ENCODE measurements around the gene DUOX1. TPM values are rescaled to one million over a fixed set of nuclear protein-coding genes. Genes with fewer than 3 reads are reported as not detected.
A peak's percentile ranks its signal among the peaks of the same experiment; 100 is the strongest.

DUOX1 gene
- total RNA-seq, 1 donor from 2014 or later = 98.7 TPM

- Histone ChIP-seq H3K27ac (no peak overlapping the region), H3K9me3 (no peaks in the 10 kb centered on the region), H3K27me3 (no peaks in the 10 kb centered on the region), H3K36me3 (no peaks in the 10 kb centered on the region), H3K4me3 (no peak overlapping the region), H3K4me1 (peaks cover 68% of the 10 kb centered on the region)
- intact Hi-C loops (cut with DNase I) = no loop called here
- TF ChIP-seq POLR2AphosphoS5 (IDR thresholded peaks at IDR 0.05; ENCODE audit: insufficient read depth in 1 of 2, low read depth in 1 of 2) (no peak), POLR2A (IDR thresholded peaks at IDR 0.05) (no peak)
- TF ChIP-seq, protein P1, sequence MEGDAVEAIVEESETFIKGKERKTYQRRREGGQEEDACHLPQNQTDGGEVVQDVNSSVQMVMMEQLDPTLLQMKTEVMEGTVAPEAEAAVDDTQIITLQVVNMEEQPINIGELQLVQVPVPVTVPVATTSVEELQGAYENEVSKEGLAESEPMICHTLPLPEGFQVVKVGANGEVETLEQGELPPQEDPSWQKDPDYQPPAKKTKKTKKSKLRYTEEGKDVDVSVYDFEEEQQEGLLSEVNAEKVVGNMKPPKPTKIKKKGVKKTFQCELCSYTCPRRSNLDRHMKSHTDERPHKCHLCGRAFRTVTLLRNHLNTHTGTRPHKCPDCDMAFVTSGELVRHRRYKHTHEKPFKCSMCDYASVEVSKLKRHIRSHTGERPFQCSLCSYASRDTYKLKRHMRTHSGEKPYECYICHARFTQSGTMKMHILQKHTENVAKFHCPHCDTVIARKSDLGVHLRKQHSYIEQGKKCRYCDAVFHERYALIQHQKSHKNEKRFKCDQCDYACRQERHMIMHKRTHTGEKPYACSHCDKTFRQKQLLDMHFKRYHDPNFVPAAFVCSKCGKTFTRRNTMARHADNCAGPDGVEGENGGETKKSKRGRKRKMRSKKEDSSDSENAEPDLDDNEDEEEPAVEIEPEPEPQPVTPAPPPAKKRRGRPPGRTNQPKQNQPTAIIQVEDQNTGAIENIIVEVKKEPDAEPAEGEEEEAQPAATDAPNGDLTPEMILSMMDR (IDR thresholded peaks at IDR 0.05) = no peak
- no peak for DNase-seq (ENCODE audit: extremely low spot score in 2 of 2)
These were observed 54.8 kb downstream of the DUOX1 start for GRCh38 chr15:45184562-45185041.

DNA sequence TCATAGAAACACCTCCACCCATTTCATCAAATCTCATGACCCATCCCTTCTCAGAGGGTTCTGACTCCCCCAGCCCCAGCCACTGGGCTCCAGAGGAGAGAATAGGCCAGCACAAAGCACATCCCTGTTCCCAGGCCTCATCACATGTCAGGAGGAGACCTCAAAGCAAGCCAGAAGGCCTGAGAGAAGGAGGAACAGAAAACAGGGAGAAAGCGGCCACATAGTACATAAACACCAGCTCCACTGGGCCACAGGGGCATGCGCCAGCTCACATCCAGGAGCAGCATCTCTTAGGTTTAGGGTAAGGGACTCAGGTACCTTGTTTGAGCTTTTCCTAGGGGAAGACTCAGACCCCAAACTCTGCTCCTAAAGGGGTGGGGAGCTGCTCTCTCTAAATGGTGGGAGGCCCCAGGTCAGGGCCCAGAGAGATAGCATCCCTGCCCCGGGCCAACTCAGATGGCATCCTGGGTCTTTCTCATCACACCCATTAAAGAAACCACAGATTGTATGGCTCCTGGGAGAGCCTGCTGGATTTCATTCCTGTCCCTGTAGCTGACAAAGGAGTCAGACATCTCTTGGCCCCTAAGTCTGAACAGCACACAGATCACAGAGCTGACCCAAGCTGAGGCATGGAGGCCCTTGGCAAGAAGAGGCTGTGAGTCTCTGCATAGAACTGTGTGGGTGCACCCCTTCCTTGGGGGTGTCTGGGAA, 55.4 kb downstream of the DUOX1 start:
- H3K27ac ChIP-seq = peak overlapping the region; percentile 96
- TF ChIP-seq, protein P1 (IDR thresholded peaks at IDR 0.05) = no peak
- no peak for TF ChIP-seq POLR2AphosphoS5 (IDR thresholded peaks at IDR 0.05; ENCODE audit: insufficient read depth in 1 of 2, low read depth in 1 of 2)
- no peak for TF ChIP-seq POLR2A (IDR thresholded peaks at IDR 0.05)
- H3K9me3 ChIP-seq = no peaks in the 10 kb centered on the region
- H3K27me3 ChIP-seq = no peaks in the 10 kb centered on the region
- H3K4me1 ChIP-seq = peaks cover 67% of the 10 kb centered on the region
- peak overlapping the region in 1 of 2 donors; percentile 11 for H3K4me3 ChIP-seq
- no peak for DNase-seq (ENCODE audit: extremely low spot score in 2 of 2)
- no peaks in the 10 kb centered on the region for H3K36me3 ChIP-seq
- intact Hi-C loops (cut with DNase I) = no loop called here

DNA sequence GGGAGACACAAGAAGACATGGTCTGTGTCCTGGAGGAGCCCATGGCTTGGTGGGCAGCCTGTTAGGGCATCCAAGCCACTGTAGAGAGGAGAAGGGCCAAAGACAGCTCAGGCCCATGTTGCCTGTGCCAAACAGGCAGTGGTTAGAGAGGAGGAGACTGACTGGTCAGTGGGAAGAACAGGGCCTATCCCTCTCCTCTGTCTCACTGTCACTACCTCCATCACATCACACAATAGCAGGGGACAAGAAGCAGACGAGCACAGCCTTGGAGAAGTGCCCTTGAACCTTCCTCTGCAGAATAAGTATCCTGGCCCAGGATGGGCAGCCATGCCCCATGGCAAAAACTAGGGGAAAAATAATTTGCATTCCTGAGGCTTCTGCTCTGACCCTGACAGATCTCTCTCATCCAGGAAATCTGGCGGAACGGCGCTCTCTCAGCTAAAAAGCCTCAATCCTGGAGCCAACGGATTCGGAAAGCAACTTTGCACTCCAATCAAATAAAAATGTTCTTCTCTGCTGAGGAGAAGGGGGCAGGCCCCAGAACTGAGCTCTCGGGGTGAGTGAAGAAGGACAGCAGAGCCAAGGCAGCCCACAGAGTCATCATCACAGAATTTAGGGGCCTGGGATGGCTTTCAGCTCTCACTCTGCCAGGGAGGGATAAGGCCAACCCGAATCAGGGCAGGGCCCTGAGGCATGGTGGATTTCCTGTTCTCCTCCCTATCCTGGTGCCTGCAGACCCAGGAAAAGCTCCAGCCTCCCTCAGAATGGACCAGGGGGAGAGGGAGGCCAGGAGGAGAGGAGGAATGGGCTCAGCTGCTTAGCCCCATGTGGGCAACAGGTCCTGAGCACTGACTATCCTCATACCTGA, 56.3 kb downstream of the DUOX1 start:
- TF ChIP-seq, protein P1 (IDR thresholded peaks at IDR 0.05) = no peak
- TF ChIP-seq POLR2AphosphoS5 (IDR thresholded peaks at IDR 0.05; ENCODE audit: insufficient read depth in 1 of 2, low read depth in 1 of 2) (peak in 1 of 2 donors; percentile 47), POLR2A (IDR thresholded peaks at IDR 0.05) (no peak)
- no peak for DNase-seq (ENCODE audit: extremely low spot score in 2 of 2)
- peaks cover 63% of the 10 kb centered on the region for H3K4me1 ChIP-seq
- H3K27ac ChIP-seq = peak overlapping the region; percentile 96
- H3K27me3 ChIP-seq = no peaks in the 10 kb centered on the region
- H3K36me3 ChIP-seq = no peaks in the 10 kb centered on the region
- H3K9me3 ChIP-seq = no peaks in the 10 kb centered on the region
- H3K4me3 ChIP-seq = peak overlapping the region; percentile 77 to 95
- intact Hi-C loops (cut with DNase I) = no loop called here

- Histone ChIP-seq H3K4me1 (peaks cover 55% of the 10 kb centered on the region), H3K27me3 (no peaks in the 10 kb centered on the region), H3K9me3 (no peaks in the 10 kb centered on the region), H3K27ac (peak overlapping the region; percentile 96), H3K36me3 (no peaks in the 10 kb centered on the region), H3K4me3 (peak overlapping the region; percentile 77 to 95)
- no peak for DNase-seq (ENCODE audit: extremely low spot score in 2 of 2)
- intact Hi-C loops (cut with DNase I) = no loop called here
- TF ChIP-seq POLR2A (IDR thresholded peaks at IDR 0.05) (no peak), POLR2AphosphoS5 (IDR thresholded peaks at IDR 0.05; ENCODE audit: insufficient read depth in 1 of 2, low read depth in 1 of 2) (no peak)
- TF ChIP-seq, protein P1 (IDR thresholded peaks at IDR 0.05) = no peak
These were observed 57.2 kb downstream of the DUOX1 start for GRCh38 chr15:45186771-45187577.
